Astrocyte of the cerebellum (primary cell): ENCODE results near the gene ZBTB33.

ENCODE experiments used
- DNase-seq: peaks from one replicate; pipeline ENCODE4 v3.0.0-alpha.2; 2011; ENCODE audit warnings: low read depth
- H3K4me3 ChIP-seq: 2 replicates; pipeline ENCODE4 v1.5.1; 2011; ENCODE audit warnings: mild to moderate bottlenecking, low read depth, low read length, moderate library complexity
- in situ Hi-C: cut with HindIII; loops from 2 replicates; pipeline ENCODE4 v1.10.0; 2017; ENCODE audit warnings: low sequenced_read_pairs
- TF ChIP-seq, protein P1 (sequence below): IDR thresholded peaks from 2 replicates; pipeline ENCODE4 v1.5.1; 2012; ENCODE audit warnings: low read length, low read depth, moderate library complexity, mild to moderate bottlenecking; ENCODE audit errors: missing control alignments

Gene ZBTB33

DNA sequence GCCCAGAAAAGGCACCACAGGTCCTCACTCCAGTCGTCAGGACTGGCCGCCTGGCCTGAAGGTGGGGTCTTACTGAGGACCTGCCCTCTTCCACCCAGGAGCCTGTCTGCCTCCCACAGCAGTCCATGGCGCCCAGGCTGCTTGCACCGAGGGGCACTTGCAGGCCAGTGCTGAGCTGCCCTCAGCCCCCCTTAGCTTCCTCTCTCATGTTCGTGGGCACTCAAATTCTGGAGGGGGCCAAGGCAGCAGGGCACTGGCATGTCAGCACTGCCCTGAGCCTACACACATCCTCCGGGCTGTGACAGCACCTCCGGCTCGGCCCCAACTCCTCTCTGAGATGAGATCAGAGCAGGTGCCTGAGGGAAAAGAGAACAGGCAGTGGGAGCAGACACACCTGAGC is 27.2 kb upstream of the ZBTB33 start:
- no peak overlapping the region for H3K4me3 ChIP-seq
- TF ChIP-seq, protein P1, sequence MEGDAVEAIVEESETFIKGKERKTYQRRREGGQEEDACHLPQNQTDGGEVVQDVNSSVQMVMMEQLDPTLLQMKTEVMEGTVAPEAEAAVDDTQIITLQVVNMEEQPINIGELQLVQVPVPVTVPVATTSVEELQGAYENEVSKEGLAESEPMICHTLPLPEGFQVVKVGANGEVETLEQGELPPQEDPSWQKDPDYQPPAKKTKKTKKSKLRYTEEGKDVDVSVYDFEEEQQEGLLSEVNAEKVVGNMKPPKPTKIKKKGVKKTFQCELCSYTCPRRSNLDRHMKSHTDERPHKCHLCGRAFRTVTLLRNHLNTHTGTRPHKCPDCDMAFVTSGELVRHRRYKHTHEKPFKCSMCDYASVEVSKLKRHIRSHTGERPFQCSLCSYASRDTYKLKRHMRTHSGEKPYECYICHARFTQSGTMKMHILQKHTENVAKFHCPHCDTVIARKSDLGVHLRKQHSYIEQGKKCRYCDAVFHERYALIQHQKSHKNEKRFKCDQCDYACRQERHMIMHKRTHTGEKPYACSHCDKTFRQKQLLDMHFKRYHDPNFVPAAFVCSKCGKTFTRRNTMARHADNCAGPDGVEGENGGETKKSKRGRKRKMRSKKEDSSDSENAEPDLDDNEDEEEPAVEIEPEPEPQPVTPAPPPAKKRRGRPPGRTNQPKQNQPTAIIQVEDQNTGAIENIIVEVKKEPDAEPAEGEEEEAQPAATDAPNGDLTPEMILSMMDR: no peak
- in situ Hi-C loops: no loop called here
- no peak for DNase-seq

DNA sequence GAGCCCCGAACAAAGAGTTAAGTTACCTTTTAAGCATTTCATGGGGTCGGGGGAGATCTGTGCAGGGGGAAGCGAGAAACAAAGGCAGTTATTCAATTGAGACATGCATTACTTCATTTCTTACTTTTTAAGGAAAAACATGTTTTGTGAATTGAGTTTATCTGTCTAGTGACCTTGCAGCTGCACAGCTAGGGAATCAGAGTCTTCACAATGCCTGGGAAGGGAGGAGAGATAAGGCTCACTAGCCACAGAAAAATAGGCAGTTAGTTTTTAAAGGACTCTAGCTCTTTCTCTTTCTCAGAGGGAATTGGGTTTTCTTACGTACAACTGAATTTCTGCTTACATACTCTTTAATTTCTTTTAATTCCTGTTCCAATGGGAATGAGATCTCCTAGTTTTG is 26.2 kb upstream of the ZBTB33 start:
- H3K4me3 ChIP-seq: no peak overlapping the region
- TF ChIP-seq, protein P1: no peak
- DNase-seq: no peak
- in situ Hi-C loops: no loop called here

DNA sequence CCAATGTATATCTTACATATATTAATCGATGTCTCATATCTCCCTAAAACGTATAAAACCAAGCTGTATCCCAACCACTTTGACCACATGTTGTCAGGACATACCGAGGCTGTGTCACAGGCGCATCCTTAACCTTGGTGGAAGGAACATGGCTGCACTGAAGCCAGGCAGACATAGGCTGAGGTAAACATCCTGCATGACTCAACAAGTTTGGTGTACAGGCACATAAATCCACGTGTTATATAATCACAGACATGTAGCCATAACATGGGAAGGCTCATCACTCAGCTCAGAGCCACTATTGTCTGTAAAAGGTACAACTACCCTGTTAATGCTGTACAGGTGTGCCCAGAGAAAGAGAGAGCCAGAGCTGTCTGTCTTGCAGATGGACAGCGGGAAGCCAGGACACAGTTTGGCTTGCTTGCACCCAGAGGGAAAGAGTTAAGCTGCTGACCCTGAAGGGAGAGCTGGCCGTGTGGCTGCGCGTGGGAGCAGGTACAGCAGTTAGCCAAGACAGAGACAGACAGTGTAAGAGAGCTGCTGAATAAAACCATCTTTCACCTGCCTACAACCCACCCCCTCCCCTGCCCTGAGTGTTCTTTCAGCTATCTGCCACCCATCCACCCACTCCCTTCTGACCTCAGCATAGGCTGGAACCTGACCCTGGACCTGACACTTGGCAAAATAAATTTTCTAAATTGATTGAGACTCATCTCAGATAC is 22.3 kb upstream of the ZBTB33 start:
- DNase-seq: no peak
- in situ Hi-C loops: no loop called here
- H3K4me3 ChIP-seq: no peak overlapping the region
- TF ChIP-seq, protein P1: no peak

DNA sequence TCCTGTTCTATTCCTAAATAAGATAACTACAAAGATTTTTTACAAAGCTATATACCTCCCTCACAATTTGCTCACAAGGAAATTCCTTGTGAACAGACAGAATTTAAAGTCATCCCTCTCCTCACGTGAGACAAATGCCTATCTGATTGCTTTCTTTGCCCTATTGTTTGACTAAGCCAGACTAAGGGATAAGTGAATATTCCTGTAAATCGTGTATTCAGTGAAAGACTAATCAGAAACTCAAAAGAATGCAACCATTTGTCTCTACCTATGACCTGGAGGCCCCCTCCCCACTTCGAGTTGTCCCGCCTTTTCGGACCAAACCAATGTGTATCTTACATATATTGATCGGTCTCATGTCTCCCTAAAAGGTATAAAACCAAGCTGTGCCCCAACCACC is 15.3 kb upstream of the ZBTB33 start:
- TF ChIP-seq, protein P1: no peak
- DNase-seq: no peak
- in situ Hi-C loops: no loop called here
- H3K4me3 ChIP-seq: no peak overlapping the region

DNA sequence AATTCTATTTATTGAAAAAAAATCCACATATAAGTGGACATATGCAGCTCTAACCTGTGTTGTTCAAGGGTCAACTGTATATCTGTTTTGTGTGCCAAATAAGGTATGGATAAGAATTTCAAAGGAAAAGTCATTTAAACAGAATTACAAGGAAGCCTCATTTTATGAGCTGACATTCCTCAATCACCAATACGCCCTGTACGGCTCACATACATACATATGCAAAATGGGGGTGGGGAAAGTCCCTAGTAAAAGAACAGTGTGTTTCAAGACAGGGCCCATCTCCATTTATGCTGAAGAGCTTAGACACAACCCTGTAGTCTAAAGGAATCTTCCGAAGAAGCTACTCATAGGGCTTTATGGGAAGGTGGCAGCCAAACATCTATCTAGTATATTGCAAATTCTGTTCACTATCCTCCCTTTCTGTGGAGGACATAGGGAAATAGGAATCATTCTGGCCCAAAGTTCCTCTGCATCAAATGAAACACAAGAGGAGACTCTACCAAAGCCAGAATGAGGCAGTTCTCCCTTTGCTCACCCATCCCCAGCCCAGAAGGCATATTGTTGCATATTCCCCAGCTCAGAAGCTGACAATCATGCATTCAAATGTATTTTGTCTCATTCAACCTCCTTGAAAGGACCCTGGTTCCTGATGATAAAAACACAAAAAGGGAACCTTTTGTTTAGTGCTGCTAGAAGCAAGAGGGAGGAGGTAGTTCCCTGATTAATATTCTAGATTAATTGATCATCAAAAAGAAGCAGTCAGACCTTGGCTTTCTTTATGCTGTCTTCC is 13.7 kb upstream of the ZBTB33 start:
- TF ChIP-seq, protein P1: no peak
- in situ Hi-C loops: no loop called here
- DNase-seq: no peak
- no peak overlapping the region for H3K4me3 ChIP-seq

DNA sequence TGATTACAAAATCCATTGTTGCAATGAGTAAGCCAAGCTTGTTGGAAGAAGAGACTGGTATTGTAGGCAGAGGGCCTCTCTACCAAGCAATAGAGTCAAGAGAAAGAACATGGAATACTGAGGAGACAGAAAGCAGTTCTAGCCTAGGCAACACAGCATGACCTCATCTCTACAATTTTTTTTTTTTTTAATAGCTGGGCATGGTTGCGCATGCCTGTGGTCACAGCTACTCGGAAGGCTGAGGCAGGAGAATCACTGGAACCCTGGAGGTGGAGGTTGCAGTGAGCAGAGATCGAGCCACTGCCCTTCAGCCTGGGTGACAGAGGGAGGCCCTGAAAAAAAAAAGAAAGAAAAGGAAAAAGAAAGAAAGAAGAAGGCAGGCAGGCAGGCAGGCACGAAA is 11.7 kb upstream of the ZBTB33 start:
- TF ChIP-seq, protein P1: no peak
- DNase-seq: no peak
- in situ Hi-C loops: no loop called here
- H3K4me3 ChIP-seq: no peak overlapping the region
